H1 (cell line): ENCODE results near the gene MAGI1. TPM values are rescaled to one million over a fixed set of nuclear protein-coding genes. Genes with fewer than 3 reads are reported as not detected.

ENCODE experiments used
- CTCF ChIA-PET: fragments of 300-600 bp; sonication (Branson Sonifier 250); formaldehyde crosslinking; loops from one replicate; lab custom pipeline; 2021; ENCODE audit not compliant: partially characterized antibody; lab: Charles Lee
- POLR2A ChIA-PET: fragments of 300-600 bp; sonication (Branson Sonifier 250); formaldehyde crosslinking; loops from one replicate; lab custom pipeline; 2021; ENCODE audit warnings: inconsistent platforms; ENCODE audit not compliant: partially characterized antibody; lab: Charles Lee
- DNase-seq, 2 experiments: peaks; one replicate each; pipeline versions ENCODE4 v3.0.0 to v3.0.0-alpha.2; 2010 to 2022; ENCODE audit warnings: low spot score in 2 of 2, low read depth in 1 of 2, mixed read lengths in 1 of 2
- FAIRE-seq: peaks from 2 replicates; lab custom pipeline; 2011; peaks lifted over from hg19 to GRCh38; lab: Jason Lieb, UNC
- H2AFZ ChIP-seq: 2 replicates; pipeline ENCODE4 v1.8.1; 2012; ENCODE audit warnings: low read length, inconsistent platforms
- H2AK5ac ChIP-seq: 2 replicates; pipeline ENCODE4 v1.6.1; 2013; ENCODE audit warnings: low read depth, low read length
- H2BK120ac ChIP-seq: replicated peaks from 2 replicates; pipeline ENCODE3; 2013; ENCODE audit warnings: low read depth, low read length, inconsistent platforms
- H2BK12ac ChIP-seq: 2 replicates; pipeline ENCODE4 v1.6.1; 2013; ENCODE audit warnings: low read depth, low read length
- H2BK15ac ChIP-seq: 2 replicates; pipeline ENCODE4 v1.6.1; 2013; ENCODE audit warnings: low read length
- H2BK20ac ChIP-seq: 2 replicates; pipeline ENCODE4 v1.6.1; 2013; ENCODE audit warnings: low read length
- H2BK5ac ChIP-seq: 2 replicates; pipeline ENCODE4 v1.6.1; 2013; ENCODE audit warnings: low read depth, low read length
- H3K14ac ChIP-seq: 2 replicates; pipeline ENCODE4 v1.6.1; 2013; ENCODE audit warnings: inconsistent platforms; ENCODE audit not compliant: insufficient read length
- H3K18ac ChIP-seq: 2 replicates; pipeline ENCODE4 v1.6.1; 2013; ENCODE audit warnings: low read length; ENCODE audit errors: extremely low read depth
- H3K23ac ChIP-seq: 2 replicates; pipeline ENCODE4 v1.6.1; 2013; ENCODE audit warnings: inconsistent platforms; ENCODE audit not compliant: insufficient read length
- H3K23me2 ChIP-seq: 2 replicates; pipeline ENCODE4 v1.6.1; 2013; ENCODE audit warnings: low read depth, low read length
- H3K27ac ChIP-seq: 2 replicates; pipeline ENCODE4 v1.6.1; 2011; ENCODE audit warnings: low read depth, low read length, inconsistent platforms
- H3K27me3 ChIP-seq, 4 experiments: replicated peaks in 1 of 4; 1 replicate in 1 of 4; 2 replicates in 3 of 4; pipeline versions ENCODE4 v1.6.1 to v1.8.1; 2011 to 2013; ENCODE audit warnings: low read length in 3 of 4, mild to moderate bottlenecking in 3 of 4, inconsistent platforms in 2 of 4, mixed read lengths in 2 of 4, moderate library complexity in 1 of 4; ENCODE audit not compliant: control insufficient read depth in 3 of 4, insufficient read depth in 3 of 4; ENCODE audit errors: extremely low read depth in 1 of 4
- H3K36me3 ChIP-seq, 4 experiments: 2 replicates each; pipeline versions ENCODE4 v1.6.1 to v1.8.1; 2011 to 2013; ENCODE audit warnings: mild to moderate bottlenecking in 4 of 4, low read length in 3 of 4, moderate library complexity in 2 of 4, control low read depth in 1 of 4, inconsistent platforms in 1 of 4; ENCODE audit not compliant: insufficient read depth in 4 of 4, control insufficient read depth in 2 of 4
- H3K4ac ChIP-seq: replicated peaks from 2 replicates; pipeline ENCODE3; 2013; ENCODE audit warnings: low read length, low read depth, mixed read lengths, inconsistent platforms; ENCODE audit not compliant: insufficient read length
- H3K4me1 ChIP-seq, 4 experiments: replicated peaks in 1 of 4; 1 replicate in 1 of 4; 2 replicates in 3 of 4; pipeline versions ENCODE4 v1.6.1 to v1.8.1; 2011 to 2013; ENCODE audit warnings: low read length in 3 of 4, inconsistent platforms in 2 of 4, mixed read lengths in 1 of 4; ENCODE audit not compliant: insufficient read depth in 4 of 4, control insufficient read depth in 3 of 4
- H3K4me2 ChIP-seq, 2 experiments: 2 replicates each; pipeline versions ENCODE4 v1.6.1 to v1.8.1; 2011 to 2013; ENCODE audit warnings: low read depth in 2 of 2, low read length in 2 of 2, control low read depth in 1 of 2, inconsistent platforms in 1 of 2, mild to moderate bottlenecking in 1 of 2; ENCODE audit not compliant: insufficient read depth in 1 of 2
- H3K4me3 ChIP-seq, 4 experiments: fragments of 200-600, 300-600 bp in 1 of 4; sonication (generic), shearing (Covaris generic), sonication (Bioruptor Twin) in 1 of 4; 2 replicates each; pipeline versions ENCODE4 v1.5.1 to v1.8.1; 2011 to 2016; ENCODE audit warnings: low read length in 4 of 4, low read depth in 3 of 4, control low read depth in 2 of 4, inconsistent platforms in 2 of 4, mild to moderate bottlenecking in 2 of 4, mixed read lengths in 1 of 4, moderate library complexity in 1 of 4; ENCODE audit not compliant: insufficient read depth in 2 of 4; ENCODE audit errors: extremely low read depth in 1 of 4
- H3K56ac ChIP-seq: replicated peaks from 2 replicates; pipeline ENCODE3; 2013; ENCODE audit warnings: low read depth, mild to moderate bottlenecking, mixed read lengths, low read length, inconsistent platforms; ENCODE audit not compliant: insufficient read length
- H3K79me1 ChIP-seq: 2 replicates; pipeline ENCODE4 v1.6.1; 2013; ENCODE audit warnings: low read depth, low read length, control low read depth
- H3K79me2 ChIP-seq, 2 experiments: 2 replicates each; pipeline versions ENCODE4 v1.6.1 to v1.8.1; 2012 to 2013; ENCODE audit warnings: low read length in 2 of 2, mild to moderate bottlenecking in 2 of 2, inconsistent platforms in 1 of 2; ENCODE audit not compliant: insufficient read depth in 2 of 2, control insufficient read depth in 1 of 2
- H3K9ac ChIP-seq, 4 experiments: replicated peaks in 1 of 4; 1 replicate in 1 of 4; 2 replicates in 3 of 4; pipeline versions ENCODE4 v1.6.1 to v1.8.1; 2011 to 2013; ENCODE audit warnings: low read depth in 3 of 4, low read length in 3 of 4, control low read depth in 2 of 4, mild to moderate bottlenecking in 2 of 4, moderate library complexity in 2 of 4, inconsistent platforms in 1 of 4; ENCODE audit errors: extremely low read depth in 1 of 4
- H3K9me3 ChIP-seq, 2 experiments: 2 replicates each; pipeline versions ENCODE4 v1.6.1 to v1.8.1; 2012 to 2013; ENCODE audit warnings: mild to moderate bottlenecking in 2 of 2, moderate library complexity in 2 of 2, control low read depth in 1 of 2, inconsistent platforms in 1 of 2, low read depth in 1 of 2, low read length in 1 of 2, mixed read lengths in 1 of 2; ENCODE audit not compliant: insufficient read depth in 2 of 2
- H4K20me1 ChIP-seq, 2 experiments: replicated peaks in 1 of 2; 2 replicates each; pipeline versions ENCODE3 to v1.8.1; 2011 to 2013; ENCODE audit warnings: inconsistent platforms in 2 of 2, low read length in 2 of 2, mild to moderate bottlenecking in 1 of 2; ENCODE audit not compliant: insufficient read depth in 2 of 2, control insufficient read depth in 1 of 2
- H4K5ac ChIP-seq: 2 replicates; pipeline ENCODE4 v1.6.1; 2013; ENCODE audit warnings: low read length, low read depth, mixed read lengths, inconsistent platforms; ENCODE audit not compliant: insufficient read length
- H4K8ac ChIP-seq: 2 replicates; pipeline ENCODE4 v1.8.0; 2013; ENCODE audit warnings: mild to moderate bottlenecking, moderate library complexity, low read length, inconsistent platforms; ENCODE audit not compliant: insufficient read depth; ENCODE audit errors: extremely low read depth
- H4K91ac ChIP-seq: replicated peaks from 2 replicates; pipeline ENCODE3; 2013; ENCODE audit warnings: low read length, mixed read lengths, inconsistent platforms; ENCODE audit not compliant: insufficient read length
- ATF3 ChIP-seq: IDR thresholded peaks from 2 replicates; pipeline ENCODE4 v1.6.1; 2011; ENCODE audit warnings: low read depth, mild to moderate bottlenecking, low read length; ENCODE audit not compliant: insufficient read depth
- CBX5 ChIP-seq: fragments of 300-800, 300-1000 bp; sonication (generic); IDR thresholded peaks from 2 replicates; pipeline ENCODE4 v1.7.1; 2016; ENCODE audit warnings: antibody characterized with exemption, low read length, low read depth
- CEBPB ChIP-seq: IDR thresholded peaks from 2 replicates; pipeline ENCODE4 v1.6.1; 2012; ENCODE audit warnings: low read depth, low read length
- EZH2 ChIP-seq: fragments of 200-600 bp; sonication (generic); IDR thresholded peaks from 2 replicates; pipeline ENCODE4 v1.7.1; 2012; ENCODE audit warnings: low read depth, mild to moderate bottlenecking, moderate library complexity, low read length, inconsistent platforms; ENCODE audit not compliant: severe bottlenecking
- HDAC2 ChIP-seq, 2 experiments: fragments of 300-600 bp in 1 of 2; sonication (generic) in 1 of 2; IDR thresholded peaks; 2 replicates each; pipeline ENCODE4 v1.6.1; 2011 to 2012; ENCODE audit warnings: low read depth in 2 of 2, low read length in 2 of 2, mild to moderate bottlenecking in 2 of 2, moderate library complexity in 2 of 2, borderline replicate concordance in 1 of 2, inconsistent platforms in 1 of 2
- PHF8 ChIP-seq: fragments of 200-600 bp; sonication (generic); conservative IDR thresholded peaks from 2 replicates; pipeline ENCODE4 v1.7.1; 2012; ENCODE audit warnings: low read depth, mild to moderate bottlenecking, inconsistent platforms, low read length, moderate library complexity
- POLR2AphosphoS5 ChIP-seq: IDR thresholded peaks from 2 replicates; pipeline ENCODE4 v1.6.1; 2011; ENCODE audit warnings: low read depth, low read length
- RAD21 ChIP-seq, 2 experiments: IDR thresholded peaks in 1 of 2; conservative IDR thresholded peaks in 1 of 2; 2 replicates each; pipeline ENCODE4 v1.6.1; 2011; ENCODE audit warnings: low read depth in 2 of 2, low read length in 2 of 2, improper control_type of control experiment in 1 of 2, inconsistent platforms in 1 of 2, mild to moderate bottlenecking in 1 of 2, moderate library complexity in 1 of 2
- SP4 ChIP-seq: IDR thresholded peaks from 2 replicates; pipeline ENCODE4 v1.6.1; 2012; ENCODE audit warnings: low read length, inconsistent platforms
- TAF1 ChIP-seq: IDR thresholded peaks from 2 replicates; pipeline ENCODE4 v1.6.1; 2011; ENCODE audit warnings: mild to moderate bottlenecking, low read depth, low read length
- TBP ChIP-seq: IDR thresholded peaks from 2 replicates; pipeline ENCODE4 v1.6.1; 2011; ENCODE audit warnings: low read depth, low read length, improper control_type of control experiment
- WGBS, 2 experiments: shearing (Covaris generic) in 1 of 2; methylation state at CpG; one replicate each; pipeline versions ENCODE4 v1.1.6 to v1.1.7; 2013 to 2015; ENCODE audit warnings: low lambda C conversion rate in 2 of 2, mixed read lengths in 2 of 2, inconsistent platforms in 1 of 2, low coverage in 1 of 2, missing lambda C conversion rate in 1 of 2; ENCODE audit not compliant: insufficient replicate concordance in 2 of 2, insufficient coverage in 1 of 2, insufficient read length in 1 of 2; ENCODE audit errors: extremely low coverage in 1 of 2, missing lambda C conversion rate in 1 of 2; 5-methylcytosine and 5-hydroxymethylcytosine counted together
- polyA plus RNA-seq, 7 experiments: library from polyadenylated mRNA; depleted of rRNA in 3 of 7; stranded (reverse) in 5 of 7; unstranded in 2 of 7; fragments of >200 nt in 5 of 7; fragments of 200-250 nt in 2 of 7; gene quantifications; 1 replicate in 5 of 7; 2 replicates in 1 of 7; 4 replicates in 1 of 7; pipeline versions ENCODE4 v1.2.1 to v1.2.3, GENCODE V29; 2011 to 2013; ENCODE audit warnings: missing spikeins in 2 of 7, mixed read lengths in 2 of 7
- total RNA-seq: library from RNA; stranded (reverse); fragmentation: NEBNext Ultra II Directional; extraction: Animal tissue kit (Norgen Biotek cat#: 25700); gene quantifications from 2 replicates; pipeline ENCODE4 v1.2.1, GENCODE V29; 2021
- TF ChIP-seq, protein P1 (sequence below): IDR thresholded peaks from 2 replicates; pipeline ENCODE4 v1.6.1; 2012; ENCODE audit warnings: inconsistent platforms

MAGI1 gene
- total and polyA plus RNA-seq, 2 of the 8 experiments (the other 6 are each of a cell fraction or from before 2014, with no cell fraction given), result 19.8 to 78.0 TPM

GRCh38 chr3:65879372-65879771 lies 159.3 kb downstream of the MAGI1 start:
- H2AK5ac ChIP-seq, result no peak overlapping the region
- H4K20me1 ChIP-seq, result peaks cover 0 to 3% of the 10 kb centered on the region in 2 experiments
- H3K23ac ChIP-seq, result no peak overlapping the region
- H2BK12ac ChIP-seq, result 0 out of 2 replicates have a peak overlapping the region, but pooled peaks have one; percentile 32
- no peak overlapping the region for H2BK120ac ChIP-seq
- no peak overlapping the region for H3K14ac ChIP-seq
- no peak overlapping the region for H3K18ac ChIP-seq
- peak overlapping the region; percentile 28 to 30; a peak in 3 of 4 replicates for H3K4me2 ChIP-seq
- FAIRE-seq, result no peak
- H3K27ac ChIP-seq, result no peak overlapping the region
- H3K9ac ChIP-seq, result no peak overlapping the region
- no peak for DNase-seq
- 0 out of 2 replicates have a peak overlapping the region, but pooled peaks have one; percentile 63 for H2BK5ac ChIP-seq
- no peaks in the 10 kb centered on the region; the same call in 1 of the 2 replicates for H3K79me1 ChIP-seq
- peaks cover 0 to 53% of the 10 kb centered on the region in 2 experiments; a peak in 2 of 4 replicates for H3K79me2 ChIP-seq
- no peak overlapping the region for H2BK20ac ChIP-seq
- POLR2A ChIA-PET, result no interaction called here
- no peak overlapping the region for H4K91ac ChIP-seq
- H3K27me3 ChIP-seq, result no peaks in the 10 kb centered on the region
- no peaks in the 10 kb centered on the region for H3K36me3 ChIP-seq
- CTCF ChIA-PET, result interaction anchor here (0.6 to 1.6 kb wide), 5 partner anchors 10 to 51 kb away, joined by 3 to 4 read pairs (median 4); no protein-coding TSS in a partner anchor
- no peak overlapping the region for H4K5ac ChIP-seq
- H3K4me3 ChIP-seq, result peak overlapping the region in 1 of 4 experiments; percentile 2; a peak in 1 of 8 replicates
- H3K9me3 ChIP-seq, result no peaks in the 10 kb centered on the region
- no peak overlapping the region for H3K56ac ChIP-seq
- no peak overlapping the region for H3K4ac ChIP-seq
- no peak overlapping the region for H2AFZ ChIP-seq
- no peak overlapping the region for H4K8ac ChIP-seq
- no peak overlapping the region for H2BK15ac ChIP-seq
- H3K23me2 ChIP-seq, result 0 out of 2 replicates have a peak, but pooled peaks cover 2% of the 10 kb centered on the region
- WGBS, 2 experiments, result 81% methylated on average over 1 of the region's 1 CpG; no CpG with 5 or more reads in 1 of the 2 experiments
- H3K4me1 ChIP-seq, result peaks cover 3 to 9% (median 6%) of the 10 kb centered on the region in 4 experiments; a peak in 5 of 7 replicates
- TF ChIP-seq TAF1 (no peak), HDAC2 (IDR thresholded peaks at IDR 0.05; ENCODE audit: borderline replicate concordance in 1 of 2, low read depth in 2 of 2, low read length in 2 of 2) (peak in 1 of 2 experiments; percentile 64; a peak in 1 of 4 replicates), EZH2 (no peak), CEBPB (no peak), CBX5 (no peak), SP4 (no peak), TBP (no peak), PHF8 (no peak), POLR2AphosphoS5 (no peak), RAD21 (IDR thresholded peaks at IDR 0.05 in 1 of 2, conservative IDR thresholded peaks at IDR 0.05 in 1 of 2; ENCODE audit: low read depth in 2 of 2, low read length in 2 of 2) (no peak), ATF3 (no peak)
- TF ChIP-seq, protein P1, sequence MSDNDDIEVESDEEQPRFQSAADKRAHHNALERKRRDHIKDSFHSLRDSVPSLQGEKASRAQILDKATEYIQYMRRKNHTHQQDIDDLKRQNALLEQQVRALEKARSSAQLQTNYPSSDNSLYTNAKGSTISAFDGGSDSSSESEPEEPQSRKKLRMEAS, result no peak
